ENCODE results near the gene UFD1.

Gene UFD1

DNA sequence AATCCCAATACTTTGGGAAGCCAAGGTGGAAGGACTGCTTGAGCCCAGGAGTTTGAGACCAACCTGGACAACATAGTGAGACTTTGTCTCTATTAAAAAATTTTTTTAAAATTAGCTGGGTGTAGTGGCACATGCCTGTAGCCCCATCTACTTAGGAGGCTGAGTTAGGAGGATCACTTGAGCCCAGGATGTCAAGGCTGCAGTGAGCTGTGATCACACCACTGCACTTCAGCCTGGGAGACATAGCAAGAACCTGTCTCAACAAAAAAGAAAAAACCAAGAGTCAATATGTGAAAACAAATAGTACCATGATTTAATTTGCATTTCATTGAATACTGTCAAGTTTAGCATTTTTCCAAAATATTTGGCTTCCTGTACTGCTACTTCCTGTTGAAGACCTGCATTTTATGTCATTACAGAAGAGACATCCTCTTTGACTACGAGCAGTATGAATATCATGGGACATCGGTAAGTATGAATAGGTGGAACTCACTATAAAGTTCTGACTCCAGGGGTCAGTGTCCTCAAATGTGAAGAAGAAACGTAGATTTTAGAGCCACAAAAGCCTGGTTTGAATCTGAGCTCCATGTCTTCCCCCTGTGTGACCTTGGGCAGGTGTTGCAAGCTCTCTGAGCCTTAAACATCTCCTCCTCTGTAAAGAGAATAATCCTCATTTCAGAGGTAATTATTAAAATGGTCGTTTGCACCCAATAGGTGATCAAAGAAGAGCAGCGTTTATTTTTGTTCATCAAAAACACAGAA is 16.8 kb upstream of the UFD1 start:
- no peak for DNase-seq (ENCODE audit: low spot score)

DNA sequence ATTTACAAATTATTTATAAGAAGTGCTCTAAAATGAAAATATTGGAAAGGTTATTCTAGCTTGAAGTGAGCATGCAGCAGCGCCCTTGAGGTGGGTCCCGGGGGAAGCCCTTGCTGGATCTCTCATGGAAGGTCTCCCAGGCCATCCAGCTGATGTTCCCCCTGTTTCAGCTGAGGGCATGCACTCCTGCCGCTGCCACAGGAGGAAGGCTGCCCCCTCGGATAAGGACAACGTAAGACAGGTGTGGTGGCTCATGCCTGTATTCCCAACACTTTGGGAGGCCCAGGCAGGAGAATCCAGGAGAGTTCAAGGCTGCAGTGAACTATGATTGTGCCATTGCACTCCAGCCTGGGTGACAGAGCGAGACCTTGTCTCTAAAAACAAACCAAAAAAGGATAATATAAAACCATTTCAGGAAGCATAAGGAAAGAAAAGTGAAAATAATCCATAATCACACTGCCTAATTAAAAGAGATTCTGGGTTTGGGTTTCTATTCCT is 15.7 kb upstream of the UFD1 start:
- DNase-seq (ENCODE audit: low spot score), result no peak

DNA sequence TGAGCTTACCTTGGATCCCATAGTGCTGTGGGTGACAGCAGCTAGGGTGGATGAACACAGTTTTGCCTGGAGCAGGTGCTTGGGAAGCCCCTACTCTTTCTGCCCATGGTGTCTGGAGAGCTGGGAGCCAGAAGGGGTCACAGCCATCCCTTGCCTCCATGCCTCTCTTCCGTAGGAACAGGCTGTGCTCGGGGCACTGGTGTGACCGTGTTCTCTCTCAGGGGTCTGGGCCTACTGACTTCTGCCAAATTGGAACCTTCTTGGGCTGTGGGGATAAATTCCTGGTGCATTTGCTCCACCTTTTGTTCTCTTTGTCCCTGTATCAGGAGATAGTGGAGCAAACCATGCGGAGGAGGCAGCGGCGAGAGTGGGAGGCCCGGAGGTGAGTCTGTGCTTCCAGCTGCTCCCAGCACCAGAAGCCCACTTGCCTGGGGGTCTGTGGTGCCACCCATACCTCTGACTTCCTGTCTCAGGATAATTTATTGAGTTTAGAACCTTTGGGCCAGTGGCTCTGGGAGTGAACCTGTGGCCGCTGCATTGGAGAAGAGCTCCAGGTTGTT is 15.1 kb upstream of the UFD1 start:
- no peak for DNase-seq (ENCODE audit: low spot score)

DNA sequence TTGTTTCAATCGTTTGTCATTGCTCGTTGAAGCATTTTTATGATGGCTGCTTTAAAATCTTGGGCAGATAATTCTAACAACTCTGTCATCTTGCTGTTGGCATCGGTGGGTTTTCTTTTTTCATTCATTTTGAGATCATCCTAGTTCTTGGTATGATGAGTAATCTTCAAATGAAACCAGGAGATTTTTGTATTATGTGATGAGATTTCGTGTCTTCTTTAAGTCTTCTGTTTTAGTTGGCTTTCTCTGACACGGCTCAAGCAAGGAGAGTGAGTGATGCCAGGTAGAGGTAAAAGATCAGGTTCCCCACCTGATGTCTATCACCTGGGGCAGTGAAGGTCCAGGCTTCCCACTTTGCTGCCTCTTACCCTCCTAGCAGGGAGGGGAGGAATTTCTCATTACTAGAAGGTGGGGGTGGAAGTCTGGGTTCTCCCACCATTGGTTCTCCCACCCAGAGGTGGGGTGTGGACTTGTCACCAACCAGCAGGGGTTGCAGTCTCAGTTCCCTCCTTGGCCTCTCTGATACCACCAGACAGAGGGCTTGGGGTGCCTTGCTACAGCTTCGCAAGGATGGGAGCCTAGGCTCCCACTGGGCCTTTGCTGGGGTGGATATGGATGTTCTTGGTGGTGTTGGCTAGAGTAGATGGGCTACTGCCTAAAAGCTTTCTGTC is 13.6 kb upstream of the UFD1 start:
- DNase-seq (ENCODE audit: low spot score), result no peak

DNA sequence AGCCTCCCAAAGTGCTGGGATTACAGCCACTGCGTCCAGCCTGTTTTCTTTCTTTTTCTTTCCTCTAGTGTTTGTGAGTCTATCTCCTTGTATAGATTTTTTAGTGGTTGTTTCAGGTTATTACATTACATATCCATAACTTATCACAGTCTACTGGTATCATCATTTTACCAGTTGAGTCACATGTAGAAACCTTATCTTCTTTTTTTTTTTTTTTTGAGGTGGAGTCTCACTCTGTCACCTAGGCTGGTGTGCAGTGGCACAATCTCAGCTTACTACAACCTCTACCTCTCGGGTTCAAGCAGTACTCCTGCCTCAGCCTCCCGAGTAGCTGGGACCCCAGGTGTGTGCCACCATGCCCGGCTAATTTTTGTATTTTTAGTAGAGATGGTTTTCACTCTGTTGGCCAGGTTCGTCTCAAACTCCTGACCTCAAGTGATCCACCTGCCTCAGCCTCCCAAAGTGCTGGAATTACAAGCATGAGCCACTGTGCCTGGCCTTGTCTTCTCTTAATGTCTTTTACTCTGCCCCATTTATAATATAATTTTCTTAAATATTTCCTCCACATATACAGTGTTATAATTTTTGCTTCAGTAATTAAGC is 11.7 kb upstream of the UFD1 start:
- no peak for DNase-seq (ENCODE audit: low spot score)

DNA sequence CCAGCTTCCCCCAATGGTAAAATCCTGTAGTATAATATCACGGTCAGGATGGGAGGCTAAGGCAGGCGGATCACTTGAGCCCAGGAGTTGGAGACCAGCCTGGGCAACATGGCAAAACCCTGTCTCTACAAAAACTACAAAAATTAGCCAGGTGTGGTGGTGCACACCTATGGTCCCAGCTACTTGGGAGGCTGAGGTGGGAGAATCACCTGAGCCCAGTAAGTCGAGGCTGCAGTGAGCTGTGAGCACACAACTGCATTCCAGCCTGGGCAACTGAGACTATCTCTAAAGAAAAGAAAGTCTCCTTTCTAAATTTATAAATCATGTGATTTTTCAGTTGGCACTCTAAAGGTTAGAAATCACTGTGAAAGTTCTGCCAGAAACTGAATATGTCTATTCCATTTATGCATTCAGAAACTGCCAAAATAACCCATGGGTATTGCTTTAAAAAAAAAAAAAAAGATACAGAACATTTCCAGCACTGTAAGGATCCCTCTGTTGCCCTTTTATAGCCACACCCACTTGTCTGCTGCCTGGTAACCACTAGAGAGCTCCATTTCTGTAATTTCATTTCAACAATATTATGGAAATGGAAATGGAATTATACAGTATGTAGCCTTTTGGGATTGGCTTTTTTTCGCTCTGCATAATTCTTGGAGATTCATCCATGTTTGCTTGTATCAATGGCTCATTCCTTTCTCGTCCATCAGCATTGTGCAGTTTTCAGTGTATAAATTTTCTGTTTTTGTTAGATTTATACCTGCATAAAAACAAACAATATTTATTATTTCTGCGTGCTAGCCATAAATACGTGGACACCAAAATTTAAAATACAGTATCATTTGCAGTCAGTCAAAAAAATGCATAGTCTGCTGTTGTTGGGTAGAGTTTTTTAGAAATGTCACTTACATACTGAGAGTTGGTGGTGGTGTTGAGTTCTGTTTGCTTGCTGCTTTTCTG is 10.2 kb upstream of the UFD1 start:
- DNase-seq (ENCODE audit: low spot score), result peak; percentile 52

DNA sequence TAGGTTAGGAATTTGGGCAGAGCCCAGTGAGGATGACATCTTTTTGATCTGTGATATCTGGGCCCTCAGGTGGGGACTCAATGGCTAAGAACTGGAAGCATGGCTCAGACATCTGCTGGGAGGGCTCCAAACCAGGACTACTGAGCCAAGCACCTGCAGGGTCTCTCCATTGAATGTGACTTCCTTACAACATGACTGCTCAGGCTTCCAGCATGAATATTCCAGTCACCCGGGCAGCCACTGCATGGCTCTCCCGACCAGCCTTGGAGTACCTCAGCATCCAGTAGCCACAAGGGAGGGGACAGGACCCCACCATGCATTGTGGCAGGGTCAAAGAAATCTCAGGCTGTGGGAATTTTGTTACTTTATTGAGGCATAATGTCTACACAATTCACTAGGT is 9.3 kb upstream of the UFD1 start:
- DNase-seq (ENCODE audit: low spot score), result no peak

DNA sequence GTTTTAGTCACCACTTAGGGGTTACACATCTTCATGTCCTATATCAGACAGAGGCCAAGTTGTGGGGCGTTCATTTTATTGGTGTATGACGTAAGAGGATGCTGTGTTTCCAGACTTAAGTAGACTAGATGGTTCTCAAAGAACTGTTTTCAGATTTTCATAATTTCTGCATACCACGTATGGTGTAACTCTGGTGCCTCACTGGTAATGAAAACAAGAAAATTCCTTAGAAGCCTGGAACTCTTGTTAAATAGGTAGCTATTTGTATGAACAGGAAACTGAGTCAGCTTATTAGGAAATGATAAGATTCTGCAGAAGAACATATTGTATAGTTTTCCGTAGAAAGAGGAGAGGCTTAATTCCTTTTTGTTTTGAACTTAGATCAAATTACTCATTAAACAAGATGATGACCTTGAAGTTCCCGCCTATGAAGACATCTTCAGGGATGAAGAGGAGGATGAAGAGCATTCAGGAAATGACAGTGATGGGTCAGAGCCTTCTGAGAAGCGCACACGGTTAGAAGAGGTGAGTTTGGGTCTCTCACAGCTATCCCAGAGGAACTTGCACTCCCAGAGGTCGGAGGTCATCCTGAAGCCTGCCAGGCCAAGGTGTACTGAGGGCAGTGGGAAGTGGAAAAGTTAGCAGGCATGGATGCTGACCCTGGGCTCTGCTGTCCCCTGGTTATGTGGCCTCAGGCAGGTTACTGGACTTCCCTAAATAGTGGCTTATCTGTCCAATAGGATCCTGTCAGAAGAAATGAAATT is 4.7 kb upstream of the UFD1 start:
- no peak for DNase-seq (ENCODE audit: low spot score)

DNA sequence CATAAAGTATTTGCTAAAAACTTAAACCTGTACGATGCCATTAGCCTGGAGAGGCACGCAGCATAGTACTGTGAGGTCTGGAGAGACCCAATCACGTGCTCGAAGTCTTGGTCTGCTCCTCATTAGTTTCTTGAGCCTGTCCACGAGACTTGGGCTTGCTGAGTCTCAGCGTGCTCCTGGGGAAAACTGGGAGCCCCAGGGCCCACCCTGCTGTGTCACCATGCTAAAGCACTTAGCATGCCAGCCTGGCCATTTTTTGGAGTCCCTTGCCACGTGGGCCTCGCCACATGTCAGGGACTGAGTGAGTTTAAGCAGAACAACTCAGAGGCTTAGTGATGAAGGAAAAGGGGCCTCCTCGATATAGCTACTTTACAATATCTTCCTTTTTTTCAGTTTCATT is 3.3 kb upstream of the UFD1 start:
- DNase-seq (ENCODE audit: low spot score), result no peak

DNA sequence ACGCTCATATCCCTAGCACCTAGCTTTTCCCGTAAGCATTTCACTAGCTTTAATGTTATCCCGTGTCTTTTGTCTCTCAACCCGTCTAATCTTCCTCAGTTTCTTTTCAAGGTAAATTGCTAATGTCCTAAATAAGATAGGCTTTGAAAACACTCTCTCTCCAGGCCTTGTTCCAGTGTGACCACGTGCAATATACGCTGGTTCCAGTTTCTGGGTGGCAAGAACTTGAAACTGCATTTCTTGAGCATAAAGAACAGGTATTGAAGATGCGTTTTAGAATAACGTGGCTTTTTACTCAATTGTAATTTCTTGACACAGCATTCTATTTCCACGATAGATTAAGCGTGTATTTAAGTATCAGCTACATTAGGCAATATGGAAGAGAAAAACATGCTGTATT is 1.8 kb upstream of the UFD1 start:
- no peak for DNase-seq (ENCODE audit: low spot score)

DNA sequence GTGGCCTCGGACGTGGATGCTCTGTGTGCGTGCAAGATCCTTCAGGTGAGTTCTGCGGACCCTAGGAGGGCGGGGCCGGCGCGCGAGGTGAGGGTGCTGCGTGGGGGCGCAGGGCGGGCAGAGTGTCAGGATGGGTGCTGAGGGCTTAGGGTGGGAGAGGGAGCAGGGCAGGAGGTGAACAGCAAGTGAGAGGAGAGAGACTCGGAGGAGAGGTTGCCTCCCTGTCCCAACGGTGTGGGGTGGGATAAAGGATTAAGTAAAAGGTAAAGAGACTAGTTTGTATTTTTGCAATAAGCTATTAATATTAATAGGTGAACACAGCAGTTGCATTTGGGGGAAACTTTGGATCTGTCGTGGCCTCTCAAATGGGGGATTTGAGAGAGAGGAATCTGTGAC is 1.2 kb upstream of the UFD1 start:
- DNase-seq (ENCODE audit: low spot score), result no peak

DNA sequence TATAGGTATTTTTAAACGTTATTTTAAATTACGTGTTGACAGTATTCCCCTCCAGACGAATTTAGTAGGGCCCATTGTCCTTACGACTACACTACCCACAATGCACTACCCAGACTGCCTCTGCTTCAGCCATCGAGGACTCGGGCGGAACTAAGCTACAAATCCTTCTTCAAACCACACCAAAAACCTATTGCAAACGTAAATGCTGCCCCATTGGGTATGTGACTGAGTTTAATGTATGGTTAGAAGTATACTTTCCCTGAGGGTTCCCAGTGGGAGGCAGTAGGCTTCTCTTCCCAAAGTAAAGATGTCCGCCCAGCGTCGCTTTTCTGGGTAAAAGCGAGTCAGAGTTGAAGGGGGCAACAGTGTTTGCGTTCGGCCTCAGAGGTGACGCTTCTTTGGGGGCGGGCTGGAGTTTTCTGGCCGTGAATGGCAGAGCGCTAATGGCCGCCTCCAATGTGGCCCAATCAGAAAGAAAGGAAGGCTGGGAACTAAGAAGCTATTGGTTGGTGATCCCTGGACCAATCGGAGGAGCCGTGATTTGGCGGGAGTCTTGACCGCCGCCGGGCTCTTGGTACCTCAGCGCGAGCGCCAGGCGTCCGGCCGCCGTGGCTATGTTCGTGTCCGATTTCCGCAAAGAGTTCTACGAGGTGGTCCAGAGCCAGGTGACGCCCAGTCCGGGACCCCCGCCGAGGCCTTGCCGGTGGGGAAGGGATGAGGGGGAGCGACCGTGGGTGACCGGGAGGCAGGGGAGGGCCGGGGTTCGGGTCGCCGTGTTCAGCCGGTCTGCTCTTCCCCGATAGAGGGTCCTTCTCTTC is 571 bp upstream of the UFD1 start, which contains the start of gene CDC45:
CDC45 (plus strand) TSS at position 566 of the 818 bp plus-strand sequence; CDS start at position 615, 49 bp downstream.
- DNase-seq (ENCODE audit: low spot score), result peak; percentile 97

DNA sequence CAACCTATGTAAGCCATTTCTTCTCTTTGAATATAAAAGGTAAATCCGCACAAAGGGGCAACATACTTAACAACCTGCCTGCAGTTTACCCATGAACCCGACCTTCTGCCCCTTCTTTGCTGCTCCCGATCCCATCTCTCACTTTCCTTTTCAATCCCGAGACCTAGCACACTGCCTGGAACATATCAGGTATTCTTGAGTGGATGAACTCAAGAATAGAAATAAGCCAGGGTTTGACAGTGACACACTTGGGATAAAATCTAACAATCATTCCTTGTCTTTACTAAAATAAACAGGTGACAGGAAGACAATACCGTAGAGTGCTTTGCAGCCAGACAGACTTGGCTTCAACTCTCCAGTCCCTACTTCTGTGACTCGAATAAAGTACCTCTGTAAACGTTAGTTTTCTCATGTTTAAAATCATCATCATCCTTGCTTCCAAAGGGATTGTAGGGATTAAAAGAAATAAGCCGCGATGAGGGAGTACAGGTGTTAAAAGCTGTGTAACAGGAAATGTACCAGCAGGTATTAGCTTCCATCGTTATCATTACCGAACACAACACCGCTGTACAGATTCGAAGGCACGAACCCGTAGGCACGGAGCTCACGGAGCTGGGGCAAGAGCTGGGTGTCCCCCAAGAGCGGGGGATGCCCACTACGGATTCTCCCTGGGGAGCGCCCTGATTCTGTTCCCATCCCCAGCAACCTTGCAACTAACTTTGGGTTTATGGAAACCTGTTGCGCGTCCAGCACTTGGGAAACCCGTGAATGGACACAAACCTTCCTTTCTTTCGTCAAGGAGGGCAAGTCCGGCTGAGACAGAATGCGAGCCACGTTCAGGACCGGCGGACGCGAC is 720 bp downstream of the UFD1 start:
- DNase-seq (ENCODE audit: low spot score), result no peak

DNA sequence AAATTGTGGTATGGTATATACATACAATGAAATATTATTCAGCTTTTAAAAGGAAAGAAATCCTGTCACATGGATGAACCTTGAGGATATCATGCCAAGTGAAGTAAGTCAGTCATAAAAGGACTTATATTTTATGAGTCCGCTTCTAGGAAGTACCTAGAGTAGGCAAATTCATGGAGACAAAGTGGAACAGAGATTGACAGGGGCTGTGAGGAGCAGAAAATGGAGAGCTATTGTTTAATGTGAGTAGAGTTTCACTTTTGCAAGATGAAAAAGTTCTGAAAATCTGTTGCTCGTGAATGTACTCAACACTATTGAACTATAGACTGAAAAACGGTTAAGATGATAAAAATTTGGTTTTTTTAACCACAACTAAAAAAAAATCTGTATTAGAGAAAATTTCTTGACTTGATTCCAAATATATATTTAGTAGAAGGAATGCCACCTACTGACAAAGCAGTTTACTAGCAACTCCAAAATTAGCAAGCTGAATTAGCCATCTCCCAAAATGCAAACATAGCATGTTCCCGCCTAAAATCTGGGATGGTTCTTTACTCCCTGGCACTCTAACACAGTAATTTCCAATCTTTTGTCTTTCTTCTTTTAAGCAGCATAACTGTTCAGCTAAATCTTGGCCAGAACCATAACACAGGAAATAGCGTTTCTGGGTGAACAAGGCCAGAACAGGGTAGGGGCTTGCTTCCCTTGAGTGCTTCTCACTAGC is 1.5 kb downstream of the UFD1 start:
- DNase-seq (ENCODE audit: low spot score), result no peak

DNA sequence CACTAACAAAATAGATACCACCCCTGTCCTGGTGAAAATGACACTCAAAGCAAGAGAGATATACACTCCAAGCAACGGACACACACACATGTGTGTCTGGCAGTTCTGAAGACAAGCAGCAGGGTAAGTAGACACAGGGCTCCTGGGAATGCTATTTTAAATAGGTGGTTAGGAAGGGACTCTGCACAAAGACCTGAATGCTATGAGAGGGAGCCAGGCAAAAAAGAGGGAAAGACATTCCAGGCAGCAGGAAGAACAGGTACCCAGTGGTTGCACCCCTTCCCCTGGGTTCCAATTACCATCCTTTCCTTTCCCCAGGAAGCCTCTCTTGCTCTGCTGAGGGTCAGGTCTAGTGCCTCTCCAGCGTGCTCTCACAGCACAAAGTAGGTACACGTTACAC is 3.0 kb downstream of the UFD1 start:
- DNase-seq (ENCODE audit: low spot score), result no peak

DNA sequence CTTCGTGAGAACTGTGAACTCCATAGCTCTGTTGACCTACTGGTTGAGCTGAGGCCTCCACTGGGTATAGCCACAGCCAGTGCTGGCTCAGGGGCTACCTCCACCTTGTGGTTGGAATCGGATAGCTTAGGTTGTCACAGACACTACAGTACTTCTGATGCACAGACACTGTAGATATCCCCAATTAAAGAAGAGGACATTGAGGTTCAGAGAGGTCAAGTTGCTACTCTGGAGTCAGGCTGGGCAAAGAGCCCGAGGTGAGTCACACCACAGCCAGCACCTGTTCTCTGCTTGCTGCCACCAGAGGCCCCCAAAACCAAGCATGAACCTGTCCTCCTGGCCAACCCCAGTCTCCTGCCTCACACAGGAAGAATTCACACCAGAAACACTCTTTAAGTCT is 5.4 kb downstream of the UFD1 start:
- no peak for DNase-seq (ENCODE audit: low spot score)

DNA sequence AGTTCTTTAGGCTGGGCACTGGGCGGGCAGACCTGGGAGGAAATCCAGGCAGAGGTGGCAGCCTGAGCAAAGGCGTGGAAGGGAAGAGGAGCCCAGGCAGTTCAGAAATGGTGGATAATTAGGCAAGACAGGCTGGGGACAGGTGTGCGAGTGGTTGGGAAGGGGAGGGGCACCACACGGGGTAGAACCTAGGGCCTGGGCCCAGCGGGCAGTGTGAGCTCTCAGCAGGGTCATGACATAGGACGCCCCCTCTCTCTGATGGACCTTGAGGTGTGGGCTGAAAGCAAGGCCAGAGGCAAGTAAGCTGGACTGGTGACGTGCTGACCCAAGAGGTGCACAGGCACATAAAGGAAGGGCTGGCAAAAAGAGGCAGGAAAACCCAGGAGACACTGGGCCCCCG is 6.8 kb downstream of the UFD1 start:
- DNase-seq (ENCODE audit: low spot score), result no peak

DNA sequence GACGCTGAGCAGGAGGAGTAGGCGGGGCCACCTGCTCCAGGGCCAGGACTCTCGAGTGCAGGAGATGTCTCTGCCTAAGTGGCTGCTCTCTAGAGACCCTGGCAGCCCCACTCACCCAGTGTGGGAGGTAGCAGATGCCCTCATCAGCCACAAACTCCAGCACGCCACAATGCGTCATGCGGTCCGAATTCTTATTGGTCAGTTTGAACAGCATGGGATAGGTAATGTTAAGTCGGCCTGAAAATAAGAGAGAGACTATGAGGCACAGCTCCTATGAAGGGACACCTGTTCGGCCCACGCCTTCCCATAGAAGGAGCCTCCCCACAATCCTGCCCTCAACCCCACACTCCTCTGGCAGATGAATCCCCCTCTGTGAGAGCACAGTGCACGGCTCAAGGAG is 7.4 kb downstream of the UFD1 start:
- DNase-seq (ENCODE audit: low spot score), result no peak

Measured in AG20443 (cell line).